Endothelial cell of umbilical vein (primary cell): ENCODE data around the gene ZBTB9. TPM values are rescaled to one million over a fixed set of nuclear protein-coding genes. Genes with fewer than 3 reads are reported as not detected.

Source experiments
- BruUV-seq: library from RNA; stranded (reverse); fragments of 400-500 nt; replicated peaks from 2 replicates; lab custom pipeline; 2021; lab: Mats Ljungman, UMichigan
- CTCF ChIA-PET: fragments of 300-600, 350-600 bp; sonication (Branson Sonifier 250); formaldehyde crosslinking; loops from one replicate; lab custom pipeline; 2021; ENCODE audit warnings: antibody characterized with exemption, inconsistent platforms; lab: Charles Lee
- POLR2A ChIA-PET: fragments of 300-600, 350-600 bp; sonication (Branson Sonifier 250); formaldehyde crosslinking; loops from one replicate; lab custom pipeline; 2021; ENCODE audit warnings: antibody characterized with exemption, inconsistent platforms; lab: Charles Lee
- DNase-seq: peaks from one replicate; pipeline ENCODE4 v3.0.0-alpha.2; 2011; ENCODE audit warnings: low read depth, low spot score
- FAIRE-seq: peaks from 2 replicates; lab custom pipeline; 2011; peaks lifted over from hg19 to GRCh38; lab: Jason Lieb, UNC
- H2AFZ ChIP-seq: 2 replicates; pipeline ENCODE4 v1.6.0; 2012; ENCODE audit warnings: low read depth, low read length, control low read depth, inconsistent platforms
- H3K27ac ChIP-seq: 2 replicates; pipeline ENCODE4 v1.5.1; 2011; ENCODE audit warnings: low read depth, mild to moderate bottlenecking, control low read depth, low read length, moderate library complexity; ENCODE audit not compliant: insufficient read depth
- H3K27me3 ChIP-seq, 2 experiments: 2 replicates each; pipeline versions ENCODE4 v1.6.0 to v1.6.1; 2011; ENCODE audit warnings: low read length in 2 of 2, mixed read lengths in 1 of 2; ENCODE audit not compliant: control insufficient read depth in 2 of 2, insufficient read depth in 2 of 2
- H3K36me3 ChIP-seq, 2 experiments: 2 replicates in 1 of 2; 3 replicates in 1 of 2; pipeline ENCODE4 v1.5.1; 2011; ENCODE audit warnings: low read length in 2 of 2, mild to moderate bottlenecking in 1 of 2, moderate library complexity in 1 of 2; ENCODE audit not compliant: control insufficient read depth in 2 of 2, insufficient read depth in 2 of 2; ENCODE audit errors: extremely low read depth in 1 of 2
- H3K4me1 ChIP-seq: 3 replicates; pipeline ENCODE4 v1.5.1; 2011; ENCODE audit warnings: mild to moderate bottlenecking, low read length; ENCODE audit not compliant: control insufficient read depth, insufficient read depth; ENCODE audit errors: extremely low read depth
- H3K4me2 ChIP-seq: 2 replicates; pipeline ENCODE4 v1.6.1; 2011; ENCODE audit warnings: low read length, control low read depth, mixed read lengths; ENCODE audit not compliant: insufficient read depth
- H3K4me3 ChIP-seq, 3 experiments: fragments of 200-600 bp in 1 of 3; sonication (generic), shearing (Covaris generic) in 1 of 3; replicated peaks in 1 of 3; 2 replicates each; pipeline ENCODE4 v1.5.1; 2011 to 2016; ENCODE audit warnings: control low read depth in 3 of 3, low read length in 3 of 3, mild to moderate bottlenecking in 2 of 3, inconsistent platforms in 1 of 3, low read depth in 1 of 3, moderate library complexity in 1 of 3; ENCODE audit not compliant: insufficient read depth in 1 of 3
- H3K79me2 ChIP-seq: 2 replicates; pipeline ENCODE4 v1.6.0; 2012; ENCODE audit warnings: low read length, inconsistent platforms; ENCODE audit not compliant: control insufficient read depth, insufficient read depth
- H3K9ac ChIP-seq: replicated peaks from 2 replicates; pipeline ENCODE3; 2011; ENCODE audit warnings: low read length, control low read depth; ENCODE audit not compliant: insufficient read depth; ENCODE audit errors: extremely low read depth
- H3K9me1 ChIP-seq: replicated peaks from 3 replicates; pipeline ENCODE4 v1.6.0; 2011; ENCODE audit warnings: mild to moderate bottlenecking, low read length; ENCODE audit not compliant: control insufficient read depth, insufficient read depth; ENCODE audit errors: extremely low read depth
- H3K9me3 ChIP-seq: replicated peaks from 2 replicates; pipeline ENCODE4 v1.5.1; 2012; ENCODE audit warnings: low read length, inconsistent platforms; ENCODE audit not compliant: control insufficient read depth, insufficient read depth
- H4K20me1 ChIP-seq: replicated peaks from 2 replicates; pipeline ENCODE3; 2011; ENCODE audit warnings: mild to moderate bottlenecking, low read length; ENCODE audit not compliant: control insufficient read depth, insufficient read depth; ENCODE audit errors: extremely low read depth
- CTCF ChIP-seq, 2 donors: IDR thresholded peaks; 1 replicate in 1 of 2; 2 replicates in 1 of 2; pipeline ENCODE4 v1.5.1; 2011; ENCODE audit warnings: low read length in 2 of 2, mild to moderate bottlenecking in 2 of 2, moderate library complexity in 2 of 2, control low read depth in 1 of 2, inconsistent platforms in 1 of 2, low read depth in 1 of 2; ENCODE audit not compliant: insufficient read depth in 1 of 2; ENCODE audit errors: extremely low read depth in 1 of 2
- EZH2 ChIP-seq: IDR thresholded peaks from 2 replicates; pipeline ENCODE4 v1.6.1; 2012; ENCODE audit warnings: borderline replicate concordance, low read depth, mild to moderate bottlenecking, moderate library complexity, low read length, inconsistent platforms; ENCODE audit not compliant: severe bottlenecking
- FOS ChIP-seq: IDR thresholded peaks from 2 replicates; pipeline ENCODE4 v1.6.1; 2011; ENCODE audit warnings: mild to moderate bottlenecking, low read length, moderate library complexity, borderline replicate concordance; ENCODE audit not compliant: insufficient read depth
- GATA2 ChIP-seq: IDR thresholded peaks from 2 replicates; pipeline ENCODE4 v1.7.0; 2011; ENCODE audit warnings: low read depth, mild to moderate bottlenecking, moderate library complexity, mixed read lengths, low read length; ENCODE audit not compliant: insufficient read length, insufficient read depth
- JUN ChIP-seq: IDR thresholded peaks from 2 replicates; pipeline ENCODE4 v1.6.1; 2011; ENCODE audit warnings: borderline replicate concordance, low read depth; ENCODE audit not compliant: insufficient read length, insufficient read depth
- MAX ChIP-seq: IDR thresholded peaks from 2 replicates; pipeline ENCODE4 v1.6.1; 2011; ENCODE audit not compliant: insufficient read depth, insufficient read length
- MYC ChIP-seq: IDR thresholded peaks from one replicate; pipeline ENCODE4 v1.6.1; 2011; ENCODE audit warnings: mild to moderate bottlenecking, low read depth, low read length
- POLR2A ChIP-seq: IDR thresholded peaks from 2 replicates; pipeline ENCODE4 v1.6.1; 2012; ENCODE audit warnings: low read depth, mild to moderate bottlenecking, control low read depth, low read length
- POLR2AphosphoS5 ChIP-seq: IDR thresholded peaks from 2 replicates; pipeline ENCODE4 v1.6.1; 2012; ENCODE audit warnings: low read depth, mild to moderate bottlenecking, control low read depth, low read length, moderate library complexity; ENCODE audit not compliant: insufficient read depth
- dilution Hi-C: fragments of 300-500 bp; cut with MboI; formaldehyde crosslinking; loops from one replicate; pipeline ENCODE4 v1.15.0; 2019; ENCODE audit warnings: low sequenced_read_pairs; ENCODE audit not compliant: extremely low pct_ligation_motif_present
- intact Hi-C: fragments of 100-400 bp; cut with micrococcal nuclease; formaldehyde crosslinking; loops from one replicate; pipeline ENCODE4 v1.10.0; 2022
- polyA plus RNA-seq, 4 experiments: library from polyadenylated mRNA; depleted of rRNA in 3 of 4; stranded (reverse) in 3 of 4; unstranded in 1 of 4; fragments of >200 nt; gene quantifications; 2 replicates each; pipeline versions ENCODE4 v1.2.1 to v1.2.3, GENCODE V29; 2011 to 2012; ENCODE audit warnings: missing spikeins in 1 of 4
- total RNA-seq: library from RNA; stranded (reverse); gene quantifications from 2 replicates; pipeline ENCODE4 v1.2.3, GENCODE V29; 2021

The ZBTB9 gene
- total and polyA plus RNA-seq, 2 donors (not counting 3 experiments of a cell fraction or from before 2014, with no cell fraction given), result 4.7 to 8.0 TPM

DNA sequence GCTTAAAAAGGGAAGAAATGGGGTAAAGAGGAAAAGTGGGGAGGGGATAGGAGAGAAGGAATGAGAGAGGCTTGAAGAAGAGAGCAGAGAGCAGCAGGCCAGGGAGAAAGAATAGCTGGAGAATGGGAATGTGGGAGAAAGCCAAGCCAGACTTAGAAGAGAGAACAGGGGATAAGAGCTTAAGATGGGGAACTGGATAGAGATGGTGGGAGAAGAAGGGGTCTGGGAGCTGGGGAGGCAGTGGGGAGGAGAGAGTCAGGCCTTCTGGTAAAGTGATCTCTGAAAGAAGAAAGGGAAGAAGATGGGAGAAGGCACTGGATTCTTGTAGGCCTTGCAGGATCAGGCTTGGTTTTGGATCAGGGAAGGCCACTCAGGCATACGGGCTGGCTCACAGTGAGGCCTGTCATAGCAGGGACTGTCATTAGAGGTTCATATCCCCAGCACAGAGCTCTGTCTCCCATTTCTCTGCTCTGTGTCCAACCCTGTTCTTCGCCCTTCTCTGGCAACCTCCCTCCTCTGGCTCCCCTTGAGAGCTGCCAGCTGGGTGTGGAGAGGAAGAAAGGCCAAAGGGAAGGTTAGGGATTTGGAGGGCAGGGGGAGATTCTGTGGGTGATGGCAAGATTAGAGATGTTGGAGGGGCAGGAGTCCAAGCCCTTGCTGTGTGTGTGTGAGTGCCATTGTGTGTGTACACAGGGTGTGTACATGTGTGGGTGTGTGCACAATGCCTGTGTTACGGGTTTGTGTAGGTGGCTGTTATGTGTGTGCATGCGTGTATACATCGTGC, 25.2 kb upstream of the ZBTB9 start:
- H3K4me3 ChIP-seq, result no peak overlapping the region

More for the DNA sequence above, 25.2 kb upstream of the ZBTB9 start:
- no peak overlapping the region for H3K27ac ChIP-seq
- no peaks in the 10 kb centered on the region for H3K9me3 ChIP-seq
- dilution Hi-C loops, result no loop called here
- H3K9me1 ChIP-seq, result no peaks in the 10 kb centered on the region
- no peak for DNase-seq
- no peaks in the 10 kb centered on the region for H3K79me2 ChIP-seq
- no peak overlapping the region for H2AFZ ChIP-seq
- H3K36me3 ChIP-seq, result no peaks in the 10 kb centered on the region
- H3K4me2 ChIP-seq, result no peak overlapping the region
- ChIA-PET CTCF (interaction anchor here (0.6 kb wide), 1 partner anchor 39 kb away, joined by 3 read pairs; no protein-coding TSS in a partner anchor), POLR2A (no interaction called here)
- peaks cover 33% of the 10 kb centered on the region for H3K4me1 ChIP-seq
- no peak overlapping the region for H3K9ac ChIP-seq
- intact Hi-C loops, result loop anchor here (2.0 to 5.0 kb wide), 2 partner anchors 157 to 192 kb away; partner anchors contain the start of genes ITPR3, RPS18 and VPS52
- no peaks in the 10 kb centered on the region for H4K20me1 ChIP-seq
- no peak for FAIRE-seq
- TF ChIP-seq EZH2, result no peak
- no peak for TF ChIP-seq FOS
- no peak for TF ChIP-seq POLR2AphosphoS5
- no peak for TF ChIP-seq POLR2A
- TF ChIP-seq JUN, result no peak
- no peak for TF ChIP-seq MYC
- no peak for TF ChIP-seq MAX
- TF ChIP-seq CTCF (IDR thresholded peaks at IDR 0.05; ENCODE audit: extremely low read depth in 1 of 2, insufficient read depth in 1 of 2, low read depth in 1 of 2, low read length in 2 of 2), result no peak
- no peak for TF ChIP-seq GATA2
- BruUV-seq, result no TSS peak
- no peaks in the 10 kb centered on the region for H3K27me3 ChIP-seq
